ENCODE measurements around the gene DCAF7. TPM values are rescaled to one million over a fixed set of nuclear protein-coding genes. Genes with fewer than 3 reads are reported as not detected.

The DCAF7 gene
- total and polyA plus RNA-seq, 7 donors, result 10.6 to 30.2 (median 25.1) TPM

- no peak for ATAC-seq
- H3K36me3 ChIP-seq (ENCODE audit: insufficient read depth in 1 of 2, low read depth in 1 of 2), result peaks cover 0 to 37% of the 10 kb centered on the region in 2 donors
Observed at GRCh38 chr17:63631062-63631461, 80.8 kb downstream of the DCAF7 start.

GRCh38 chr17:63631626-63632025 lies 81.3 kb downstream of the DCAF7 start:
- H3K9me3 ChIP-seq, result no peaks in the 10 kb centered on the region
- DNase-seq, result no peak
- no peak overlapping the region for H3K27ac ChIP-seq
- H3K27me3 ChIP-seq (ENCODE audit: insufficient read depth in 3 of 3, low read length in 2 of 3), result no peaks in the 10 kb centered on the region
- H3K4me3 ChIP-seq, result no peak overlapping the region
- TF ChIP-seq CTCF (IDR thresholded peaks at IDR 0.05), result no peak
- ATAC-seq, result no peak
- WGBS, 3 donors, result 83 to 95% (median 85%) methylated on average over 1 of the region's 1 CpG
- peaks cover 58% of the 10 kb centered on the region for H3K4me1 ChIP-seq
- H3K36me3 ChIP-seq (ENCODE audit: insufficient read depth in 1 of 2, low read depth in 1 of 2), result peaks cover 0 to 42% of the 10 kb centered on the region in 2 donors
- intact Hi-C loops (cut with DNase I), result no loop called here

More at GRCh38 chr17:63631062-63631461, 80.8 kb downstream of the DCAF7 start:
- Histone ChIP-seq H3K27ac (no peak overlapping the region), H3K9me3 (no peaks in the 10 kb centered on the region), H3K27me3 (ENCODE audit: insufficient read depth in 3 of 3, low read length in 2 of 3) (no peaks in the 10 kb centered on the region), H3K4me1 (peaks cover 59% of the 10 kb centered on the region), H3K4me3 (no peak overlapping the region)
- DNase-seq, result no peak
- 81 to 88% (median 87%) methylated on average over 3 of the region's 3 CpGs for WGBS, 3 donors
- TF ChIP-seq CTCF (IDR thresholded peaks at IDR 0.05), result no peak
- intact Hi-C loops (cut with DNase I), result no loop called here

GRCh38 chr17:63633742-63634141 lies 83.5 kb downstream of the DCAF7 start:
- intact Hi-C loops (cut with DNase I), result no loop called here
- Histone ChIP-seq H3K9me3 (no peaks in the 10 kb centered on the region), H3K4me3 (no peak overlapping the region), H3K4me1 (peaks cover 46% of the 10 kb centered on the region), H3K27ac (peak overlapping the region; percentile 56), H3K27me3 (ENCODE audit: insufficient read depth in 3 of 3, low read length in 2 of 3) (no peaks in the 10 kb centered on the region), H3K36me3 (ENCODE audit: insufficient read depth in 1 of 2, low read depth in 1 of 2) (peaks cover 0 to 56% of the 10 kb centered on the region in 2 donors)
- ATAC-seq (no peak), DNase-seq (no peak)
- TF ChIP-seq CTCF (IDR thresholded peaks at IDR 0.05), result no peak

GRCh38 chr17:63634163-63634562 lies 83.9 kb downstream of the DCAF7 start:
- DNase-seq (no peak), ATAC-seq (peak in 1 of 4 donors; percentile 28)
- no peak for TF ChIP-seq CTCF (IDR thresholded peaks at IDR 0.05)
- Histone ChIP-seq H3K4me1 (peaks cover 42% of the 10 kb centered on the region), H3K27me3 (ENCODE audit: insufficient read depth in 3 of 3, low read length in 2 of 3) (no peaks in the 10 kb centered on the region), H3K9me3 (no peaks in the 10 kb centered on the region), H3K27ac (peak overlapping the region; percentile 56), H3K4me3 (no peak overlapping the region), H3K36me3 (ENCODE audit: insufficient read depth in 1 of 2, low read depth in 1 of 2) (peaks cover 0 to 53% of the 10 kb centered on the region in 2 donors)
- 70 to 72% (median 71%) methylated on average over 4 of the region's 4 CpGs for WGBS, 3 donors
- intact Hi-C loops (cut with DNase I), result no loop called here

GRCh38 chr17:63634816-63635215 lies 84.5 kb downstream of the DCAF7 start:
- no peak for DNase-seq
- no peak for TF ChIP-seq CTCF (IDR thresholded peaks at IDR 0.05)
- Histone ChIP-seq H3K4me1 (peaks cover 36% of the 10 kb centered on the region), H3K4me3 (no peak overlapping the region), H3K36me3 (ENCODE audit: insufficient read depth in 1 of 2, low read depth in 1 of 2) (peaks cover 0 to 53% of the 10 kb centered on the region in 2 donors), H3K9me3 (no peaks in the 10 kb centered on the region), H3K27me3 (ENCODE audit: insufficient read depth in 3 of 3, low read length in 2 of 3) (no peaks in the 10 kb centered on the region), H3K27ac (peak overlapping the region; percentile 56)
- ATAC-seq, result no peak
- 73 to 87% (median 86%) methylated on average over 1 of the region's 1 CpG for WGBS, 3 donors
- intact Hi-C loops (cut with DNase I), result no loop called here
